GM18499 (cell line): Measurements from ENCODE around the gene KLHL40.

ENCODE experiments used
- ATAC-seq: cut with Tn5 transposase; IDR thresholded peaks from one replicate; pipeline ENCODE4 v1.9.1; 2021; ENCODE audit warnings: moderate number of reproducible peaks; ENCODE audit not compliant: insufficient read depth, unreplicated experiment

KLHL40 gene

DNA sequence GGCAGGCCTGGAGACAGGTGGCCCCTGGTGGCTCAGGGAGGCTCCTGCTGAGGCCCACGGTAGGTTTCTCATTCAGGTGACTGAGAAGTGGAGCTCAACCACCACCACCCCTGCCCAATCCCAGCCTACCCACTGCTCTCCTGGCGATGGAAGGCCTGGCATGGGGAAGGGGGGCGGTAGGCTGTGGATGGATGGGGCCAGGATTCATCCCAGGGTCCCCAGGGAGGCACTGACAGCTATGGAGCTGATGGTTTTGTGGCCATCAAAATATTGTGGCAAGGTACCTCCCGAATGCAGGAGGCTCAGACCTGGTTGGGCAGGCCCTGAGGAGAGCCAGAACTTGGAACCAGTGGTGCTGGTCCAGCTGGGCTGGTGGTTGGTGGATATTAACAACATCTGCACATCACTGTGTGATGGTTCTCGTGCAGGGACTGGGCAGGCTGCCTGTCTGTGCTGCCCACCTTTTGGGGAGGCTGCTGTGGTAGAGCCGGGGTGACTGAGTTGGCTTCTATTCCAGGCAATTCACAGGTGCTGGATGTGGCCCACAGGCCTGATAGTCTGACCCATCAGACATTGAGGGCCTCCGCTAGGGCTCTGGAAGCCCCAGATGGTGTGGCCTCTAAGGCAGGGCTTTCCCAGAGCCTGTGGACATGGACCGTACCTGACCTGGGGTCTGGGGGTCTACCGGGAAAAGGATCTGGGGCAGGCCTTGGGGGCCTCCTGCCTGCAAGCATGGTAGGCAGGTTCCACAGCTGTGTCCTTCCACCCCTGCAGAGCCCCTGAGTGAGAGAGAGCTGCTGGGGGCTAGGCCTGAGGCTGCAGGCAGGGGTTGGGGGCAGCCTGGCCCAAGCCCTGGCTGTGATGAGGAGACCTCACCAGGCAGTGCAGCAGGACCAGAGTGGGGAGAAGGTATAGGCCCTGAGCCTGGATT, 28.4 kb upstream of the KLHL40 start:
- ATAC-seq, result no peak

DNA sequence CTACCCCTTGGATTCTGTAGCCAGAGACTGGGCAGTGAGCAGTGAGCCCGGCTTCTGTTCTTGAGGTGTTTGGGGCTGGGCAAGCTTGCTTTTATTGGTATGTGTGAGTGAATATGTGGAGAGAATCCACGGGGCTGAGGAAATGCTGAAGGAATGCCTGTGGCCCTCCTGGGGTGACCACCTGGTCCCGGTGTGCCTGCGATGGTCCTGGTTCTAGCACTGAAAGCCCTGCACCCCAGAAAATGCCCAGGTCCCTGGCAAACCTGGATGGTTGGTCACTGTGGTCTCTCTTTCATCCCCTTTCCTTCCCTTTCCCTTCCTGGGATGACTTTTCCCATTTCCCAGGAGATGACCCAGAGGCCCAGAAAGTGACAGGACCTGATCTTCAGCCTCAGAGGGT, 27.7 kb upstream of the KLHL40 start:
- no peak for ATAC-seq

DNA sequence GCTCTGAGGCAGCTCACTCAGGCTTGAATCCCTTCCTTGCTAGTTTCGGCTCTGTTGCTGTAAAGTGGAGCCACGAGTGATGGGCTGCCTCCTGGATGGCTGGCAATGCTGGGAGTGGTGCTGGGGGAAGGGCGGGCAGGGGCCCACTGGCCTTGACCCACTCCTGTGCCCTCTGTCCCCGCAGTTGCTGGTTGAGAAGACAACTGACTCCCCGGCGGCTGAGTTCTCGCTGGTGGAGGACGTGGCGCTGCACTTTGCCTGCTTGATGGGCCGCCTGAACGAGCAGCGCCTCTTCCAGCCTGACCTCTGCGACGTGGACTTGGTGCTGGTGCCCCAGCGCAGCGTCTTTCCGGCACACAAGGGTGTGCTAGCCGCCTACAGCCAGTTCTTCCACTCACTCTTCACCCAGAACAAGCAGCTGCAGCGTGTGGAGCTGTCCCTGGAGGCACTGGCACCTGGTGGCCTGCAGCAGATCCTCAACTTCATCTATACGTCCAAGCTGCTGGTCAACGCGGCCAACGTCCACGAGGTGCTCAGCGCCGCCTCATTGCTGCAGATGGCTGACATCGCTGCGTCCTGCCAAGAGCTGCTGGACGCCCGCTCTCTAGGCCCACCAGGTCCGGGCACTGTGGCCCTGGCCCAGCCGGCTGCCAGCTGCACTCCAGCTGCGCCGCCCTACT, 27.1 kb upstream of the KLHL40 start:
- ATAC-seq, result no peak

DNA sequence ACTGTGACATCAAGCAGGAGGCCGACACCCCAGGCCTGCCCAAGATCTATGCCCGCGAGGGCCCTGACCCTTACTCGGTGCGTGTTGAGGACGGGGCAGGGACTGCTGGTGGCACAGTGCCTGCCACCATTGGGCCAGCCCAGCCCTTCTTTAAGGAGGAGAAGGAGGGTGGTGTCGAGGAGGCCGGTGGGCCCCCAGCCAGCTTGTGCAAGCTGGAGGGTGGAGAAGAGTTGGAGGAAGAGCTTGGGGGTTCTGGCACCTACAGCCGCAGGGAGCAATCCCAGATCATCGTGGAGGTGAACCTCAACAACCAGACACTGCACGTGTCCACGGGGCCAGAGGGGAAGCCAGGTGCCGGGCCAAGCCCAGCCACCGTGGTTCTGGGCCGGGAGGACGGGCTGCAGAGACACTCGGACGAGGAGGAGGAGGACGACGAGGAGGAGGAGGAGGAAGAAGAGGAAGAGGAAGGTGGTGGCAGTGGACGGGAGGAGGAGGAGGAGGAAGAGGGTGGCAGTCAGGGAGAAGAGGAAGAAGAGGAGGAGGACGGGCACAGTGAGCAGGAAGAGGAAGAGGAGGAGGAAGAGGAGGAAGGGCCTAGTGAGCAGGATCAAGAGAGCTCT, 26.5 kb upstream of the KLHL40 start:
- ATAC-seq, result no peak

DNA sequence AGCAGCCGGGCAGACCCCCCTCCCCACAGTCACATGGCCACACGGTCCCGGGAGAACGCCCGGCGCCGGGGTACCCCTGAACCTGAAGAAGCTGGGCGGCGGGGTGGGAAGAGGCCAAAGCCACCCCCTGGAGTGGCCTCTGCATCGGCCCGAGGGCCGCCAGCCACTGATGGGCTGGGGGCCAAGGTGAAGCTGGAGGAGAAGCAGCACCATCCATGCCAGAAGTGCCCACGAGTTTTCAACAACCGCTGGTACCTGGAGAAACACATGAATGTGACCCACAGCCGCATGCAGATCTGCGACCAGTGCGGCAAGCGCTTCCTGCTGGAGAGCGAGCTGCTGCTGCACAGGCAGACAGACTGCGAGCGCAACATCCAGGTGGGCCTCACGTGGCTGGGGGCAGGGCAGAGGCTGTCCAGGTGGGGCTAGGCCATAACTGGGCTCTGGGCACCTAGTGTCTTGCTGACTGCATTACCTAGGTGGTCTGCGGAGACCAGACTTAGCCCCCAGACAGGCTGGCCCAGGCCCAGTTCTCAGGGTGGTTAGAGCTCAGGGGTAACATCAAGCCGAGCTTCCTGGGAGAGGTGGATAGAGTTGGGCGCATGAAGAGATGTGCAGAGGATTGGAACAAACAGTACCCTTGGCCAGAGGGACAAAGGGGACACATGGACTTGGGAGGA, 25.7 kb upstream of the KLHL40 start:
- no peak for ATAC-seq

DNA sequence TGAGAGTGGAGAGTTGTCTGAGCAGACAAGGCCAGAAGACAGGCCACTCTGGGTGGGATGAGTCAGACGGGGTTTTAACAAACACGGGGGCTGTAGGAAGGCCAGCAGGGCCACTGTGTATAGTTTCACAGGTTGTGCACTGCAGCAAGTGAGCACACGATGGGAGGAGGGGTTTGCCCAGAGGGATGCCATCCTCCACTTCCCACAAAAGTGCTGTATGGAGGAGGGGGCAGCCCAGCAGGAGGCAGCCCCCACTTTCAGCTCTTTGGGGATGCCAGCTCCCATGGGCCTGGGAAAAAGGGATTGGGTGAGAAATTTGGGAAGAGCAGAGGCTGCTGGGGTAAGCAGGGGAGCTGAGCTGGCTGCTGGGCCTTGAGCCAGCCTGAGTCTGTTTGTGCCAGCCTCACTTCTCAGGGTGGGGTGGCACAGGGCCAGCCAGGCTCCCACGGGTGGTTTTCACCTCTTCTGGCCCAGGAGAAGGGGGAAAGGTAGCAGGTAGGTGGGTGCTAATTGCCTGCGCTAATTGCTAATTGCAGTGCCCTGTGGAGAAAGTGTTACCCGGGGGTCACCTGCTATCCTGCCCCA, 25.1 kb upstream of the KLHL40 start:
- no peak for ATAC-seq

DNA sequence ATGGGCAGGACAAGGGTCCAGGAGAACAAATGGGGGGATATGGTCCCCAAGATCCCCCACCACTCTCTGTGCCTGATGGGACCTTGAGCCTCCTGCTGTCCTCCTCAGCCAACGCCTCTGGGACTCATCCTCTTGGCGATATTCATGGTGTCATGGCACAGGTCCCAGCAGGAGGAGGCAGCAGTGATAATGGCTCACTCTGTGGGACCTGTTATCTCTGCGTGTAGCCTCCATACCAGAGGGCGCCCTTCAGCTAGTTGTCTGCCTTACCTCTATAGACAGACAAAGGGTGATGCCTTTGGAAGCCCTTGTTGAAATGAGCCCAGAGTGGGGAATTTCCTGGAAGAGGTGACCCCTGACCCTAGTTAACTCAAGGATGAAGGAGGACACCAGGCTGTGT, 24.4 kb upstream of the KLHL40 start:
- no peak for ATAC-seq

DNA sequence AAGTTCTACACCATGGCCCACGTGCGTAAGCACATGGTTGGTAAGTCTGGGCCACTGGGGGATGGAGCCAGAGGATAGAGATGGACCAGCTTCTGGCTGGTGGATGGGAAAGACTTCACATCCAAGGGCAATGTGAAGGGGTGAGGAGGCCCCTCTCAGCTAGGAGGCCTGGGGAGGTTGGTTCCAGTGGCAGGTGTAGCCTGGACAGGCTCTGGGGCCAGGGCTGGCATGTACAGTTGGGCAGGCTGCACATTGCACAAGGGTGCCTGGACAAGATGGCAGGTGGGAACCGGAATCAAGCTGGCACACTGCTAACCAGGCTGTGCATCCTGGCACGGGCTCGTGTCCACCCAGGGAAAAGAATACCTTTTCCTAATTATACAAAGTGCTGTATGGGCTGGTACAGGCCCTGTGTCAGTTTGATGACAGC, 23.7 kb upstream of the KLHL40 start:
- ATAC-seq, result no peak

DNA sequence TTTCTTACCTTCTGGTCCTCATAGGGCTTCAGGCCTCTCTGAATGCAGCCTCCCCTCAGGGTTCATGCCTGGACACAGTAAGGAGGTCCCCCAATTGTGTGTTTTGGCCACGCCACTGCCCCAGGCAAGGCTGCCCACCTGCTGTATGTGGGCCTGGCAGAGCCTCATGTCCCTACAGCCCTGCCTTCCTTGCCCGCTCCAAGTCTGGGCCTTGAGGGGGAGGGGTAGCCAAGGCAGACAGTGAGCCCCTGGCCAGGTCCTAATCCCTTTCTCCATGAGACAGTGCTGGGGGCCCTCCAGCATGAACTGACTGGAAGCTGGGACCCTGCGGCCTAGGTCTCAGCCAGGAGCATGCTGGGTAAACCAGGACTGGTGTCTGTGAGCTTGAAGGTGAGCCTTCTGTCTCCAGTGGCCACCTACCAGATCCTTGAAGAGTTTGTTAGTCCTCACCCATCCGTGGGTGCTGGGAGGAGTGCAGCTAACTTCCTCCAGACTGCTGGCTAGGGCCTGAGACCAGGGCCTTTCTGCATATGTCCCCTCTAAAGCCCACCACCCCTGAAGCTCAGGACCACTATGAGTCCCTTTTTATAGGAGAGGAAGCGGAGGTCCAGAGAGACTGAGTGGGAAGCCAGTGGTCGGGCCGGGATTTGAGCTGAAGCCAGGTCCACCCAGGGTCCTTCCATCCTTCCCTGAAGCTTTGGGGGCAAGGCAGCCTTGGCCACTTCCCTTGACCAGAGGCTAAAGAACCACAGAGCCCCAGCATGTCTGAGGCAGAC, 23.1 kb upstream of the KLHL40 start:
- no peak for ATAC-seq

DNA sequence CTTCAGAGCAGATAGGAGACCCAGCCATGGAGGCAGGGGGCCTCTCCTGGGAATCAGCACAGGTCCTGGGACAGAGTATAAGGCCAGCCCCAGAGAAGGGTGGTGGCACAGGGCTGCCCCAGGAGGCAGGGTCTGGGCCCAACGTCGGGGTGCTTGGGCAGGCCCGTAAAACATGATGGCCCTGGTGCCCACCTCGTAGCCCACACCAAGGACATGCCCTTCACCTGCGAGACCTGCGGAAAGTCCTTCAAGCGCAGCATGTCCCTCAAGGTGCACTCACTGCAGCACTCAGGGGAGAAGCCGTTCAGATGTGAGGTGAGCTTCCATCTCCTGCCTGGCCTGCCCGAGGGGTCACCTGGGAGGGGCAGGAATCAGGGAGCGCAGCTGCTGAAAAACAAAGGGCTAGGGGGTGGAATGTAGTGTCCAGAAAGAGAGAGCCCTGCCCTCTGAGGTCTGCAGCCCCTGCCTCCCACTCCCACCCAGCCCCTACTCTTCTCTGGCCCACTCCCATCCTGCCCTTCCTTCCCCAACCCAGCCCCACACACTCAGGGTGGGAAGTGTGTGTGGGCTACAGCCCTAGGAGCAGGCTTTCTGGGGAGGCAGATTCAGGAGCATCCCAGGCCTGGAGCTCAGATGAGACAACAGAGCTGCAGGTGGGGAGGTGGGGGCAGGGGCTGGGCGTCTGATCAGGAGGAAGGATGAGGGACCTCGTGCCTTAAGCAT, 22.4 kb upstream of the KLHL40 start:
- no peak for ATAC-seq

DNA sequence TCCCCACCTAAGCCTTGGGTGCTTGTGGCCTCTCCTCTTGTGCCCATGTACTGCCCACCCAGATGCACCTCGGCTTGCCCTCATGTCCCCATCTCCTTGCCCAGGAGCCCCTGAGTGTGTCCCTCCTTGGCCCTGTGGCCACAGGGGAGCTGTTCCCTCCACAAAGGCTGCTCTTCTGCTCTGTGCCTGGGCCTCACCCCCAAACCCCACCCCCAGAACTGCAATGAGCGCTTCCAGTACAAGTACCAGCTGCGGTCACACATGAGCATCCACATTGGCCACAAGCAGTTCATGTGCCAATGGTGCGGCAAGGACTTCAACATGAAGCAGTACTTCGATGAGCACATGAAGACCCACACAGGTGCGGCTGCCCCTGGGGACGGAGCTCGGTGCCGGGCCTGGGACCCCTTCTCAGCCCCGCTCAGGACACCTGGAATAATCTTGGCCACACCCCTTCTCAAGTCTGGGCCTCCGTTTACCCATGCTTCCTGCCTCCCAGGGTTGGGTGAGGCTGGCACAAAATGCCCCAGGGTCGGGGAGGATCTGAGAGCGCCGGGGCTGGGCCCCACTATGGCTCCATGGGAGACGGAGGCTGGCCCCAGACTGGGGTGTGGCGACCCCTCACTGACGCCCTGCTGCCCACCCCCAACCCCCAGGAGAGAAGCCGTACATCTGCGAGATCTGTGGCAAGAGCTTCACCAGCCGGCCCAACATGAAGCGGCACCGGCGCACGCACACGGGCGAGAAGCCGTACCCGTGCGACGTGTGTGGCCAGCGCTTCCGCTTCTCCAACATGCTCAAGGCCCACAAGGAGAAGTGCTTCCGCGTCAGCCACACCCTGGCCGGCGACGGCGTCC, 21.5 kb upstream of the KLHL40 start:
- ATAC-seq, result no peak

DNA sequence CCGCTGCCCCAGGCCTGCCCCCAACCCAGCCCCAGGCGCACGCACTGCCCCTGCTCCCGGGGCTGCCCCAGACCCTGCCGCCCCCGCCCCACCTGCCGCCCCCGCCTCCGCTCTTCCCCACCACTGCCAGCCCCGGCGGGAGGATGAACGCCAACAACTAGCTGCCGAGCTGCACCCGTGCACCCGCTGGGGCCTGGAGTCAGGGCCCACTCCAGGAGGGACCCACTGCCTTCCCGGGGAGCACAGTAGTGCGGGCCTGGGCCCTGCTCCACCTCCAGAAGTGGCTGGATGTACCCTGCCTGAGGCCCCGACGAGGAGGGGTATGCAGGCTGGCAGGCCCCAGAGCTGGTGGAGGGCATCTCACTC, 20.9 kb upstream of the KLHL40 start:
- no peak for ATAC-seq

DNA sequence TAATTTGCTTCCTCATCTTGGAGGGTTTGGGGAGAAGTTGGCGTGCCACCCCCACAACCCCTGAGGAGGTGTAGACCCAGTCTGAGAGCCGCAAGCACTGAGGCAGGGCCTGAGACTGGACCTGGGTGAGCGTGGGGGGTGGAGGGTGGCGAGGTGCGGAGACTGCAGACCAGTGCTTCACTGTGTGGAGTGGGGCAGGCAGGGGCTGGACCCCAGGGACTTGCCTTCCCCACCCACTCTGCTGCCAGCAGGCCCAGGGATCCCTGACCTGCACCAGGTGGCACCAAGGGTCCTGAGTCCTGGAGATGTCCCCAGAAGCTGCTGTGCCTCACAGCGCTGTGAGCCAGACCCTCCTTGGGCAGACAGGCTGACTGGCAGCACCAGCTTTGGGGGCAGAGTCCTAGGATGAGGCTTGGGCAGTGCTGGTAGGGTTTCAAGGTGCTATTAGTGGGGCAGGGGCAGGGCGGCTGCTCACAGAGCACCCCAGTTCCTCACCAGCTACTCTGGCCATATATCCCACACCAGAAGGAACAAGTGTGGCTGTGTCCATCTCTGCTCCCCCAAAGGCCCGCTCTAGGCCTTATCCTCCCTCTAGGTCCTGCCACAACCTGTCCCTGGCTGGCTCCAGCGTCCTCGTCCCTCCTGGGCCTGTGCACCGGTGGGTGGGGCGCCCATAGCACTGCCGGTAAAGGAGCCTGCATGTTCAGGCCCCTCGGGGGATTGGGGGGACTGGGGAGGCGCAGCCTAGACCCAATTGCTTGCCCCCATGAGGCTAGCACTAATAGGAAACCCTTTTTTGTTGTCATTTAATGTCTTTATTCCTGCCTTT, 20.1 kb upstream of the KLHL40 start:
- ATAC-seq, result no peak

DNA sequence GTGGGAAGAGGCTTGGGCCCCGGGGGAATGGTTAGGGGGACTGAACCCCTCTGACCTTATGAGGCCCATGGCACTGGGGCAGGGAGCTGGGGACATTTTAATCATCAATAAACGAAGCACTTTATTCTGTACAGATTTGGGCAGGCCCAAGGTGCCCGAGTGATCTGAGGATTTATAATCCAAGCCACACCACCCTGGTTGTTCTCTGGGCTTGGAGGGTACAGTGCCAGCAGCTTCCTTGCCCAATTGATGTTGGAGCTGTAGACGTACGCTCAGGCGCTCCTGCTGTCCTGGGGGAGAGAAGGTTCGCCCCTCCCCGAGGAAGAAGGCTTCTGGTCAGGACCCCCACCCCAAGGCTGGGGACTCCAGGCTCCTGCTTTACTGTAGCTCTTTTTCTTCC, 19.3 kb upstream of the KLHL40 start:
- ATAC-seq, result no peak

DNA sequence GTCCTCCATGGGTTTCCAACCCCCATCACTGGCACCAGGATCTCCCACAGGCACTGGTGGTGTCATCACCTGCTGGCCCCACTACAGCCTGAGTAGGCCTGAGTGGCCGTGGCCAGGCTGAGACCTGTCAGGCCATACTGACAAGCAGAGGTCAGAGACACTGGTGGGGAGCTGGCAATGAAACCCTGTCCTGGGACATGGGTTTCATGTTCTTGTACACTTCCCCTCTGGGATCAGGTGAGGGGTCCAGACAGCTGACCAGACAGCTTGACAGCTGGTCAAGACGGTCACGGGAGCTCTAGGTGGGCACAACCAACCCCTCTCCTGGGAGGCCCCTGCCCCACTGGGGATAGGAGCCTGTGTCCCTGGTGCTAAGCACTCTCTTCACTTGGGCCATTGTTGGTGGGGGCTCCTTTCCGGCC, 18.7 kb upstream of the KLHL40 start:
- ATAC-seq, result no peak

DNA sequence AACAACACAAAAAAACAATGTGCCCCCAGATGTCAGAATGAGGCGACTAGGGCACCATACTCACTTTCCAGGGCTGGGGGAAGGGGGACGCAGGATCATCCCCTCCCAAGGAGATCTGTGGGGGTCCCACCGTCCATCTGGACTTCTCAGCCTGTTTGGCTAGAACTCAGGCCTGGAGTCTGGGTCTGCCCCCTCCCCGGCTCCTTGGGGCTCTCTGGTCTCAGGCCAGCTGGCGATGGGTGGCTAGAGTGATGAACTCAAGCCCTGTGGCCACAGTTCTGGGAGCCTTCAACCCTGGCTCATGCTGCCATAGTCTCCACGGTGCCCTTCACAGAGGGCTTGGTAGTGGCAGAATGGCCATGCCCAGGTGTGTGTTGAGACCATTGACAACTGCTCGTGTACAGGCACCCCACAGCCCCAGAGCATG, 18.2 kb upstream of the KLHL40 start:
- no peak for ATAC-seq
